ENCODE results near the gene SMIM32. TPM values are rescaled to one million over a fixed set of nuclear protein-coding genes. Genes with fewer than 3 reads are reported as not detected.

SMIM32 gene
- total RNA-seq, 1 donor from 2014 or later: not detected

DNA sequence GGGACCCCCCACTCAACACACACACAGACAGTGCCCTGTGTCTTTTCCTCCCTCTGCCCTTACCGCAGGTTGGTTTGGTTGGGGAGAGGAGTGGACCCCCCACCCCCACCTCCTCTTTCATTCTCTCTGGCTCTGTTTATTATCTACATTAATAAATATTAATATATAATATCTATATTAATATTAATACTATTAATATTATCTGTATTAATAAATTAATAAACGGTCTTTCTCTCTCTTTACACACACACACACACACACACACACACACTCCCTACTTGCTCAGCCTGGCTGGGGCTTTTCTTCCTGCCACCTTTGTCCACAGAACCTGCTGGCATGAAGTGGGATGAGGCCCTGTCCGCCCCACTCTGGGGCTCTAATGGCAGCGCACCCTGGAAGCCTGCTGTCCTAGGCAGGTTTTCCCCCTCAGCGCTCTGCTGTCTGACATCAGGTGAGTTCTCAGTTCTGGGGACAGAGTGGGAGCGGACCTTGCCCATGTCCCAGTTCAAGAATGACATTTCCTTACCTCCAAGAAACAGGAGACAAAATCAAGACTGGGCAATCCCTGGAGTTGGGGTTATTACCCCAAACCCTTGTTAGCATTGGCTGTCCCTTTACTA, 10.5 kb upstream of the SMIM32 start:
- peak; percentile 69 for DNase-seq (ENCODE audit: extremely low spot score, unreplicated experiment)
- Mint-ChIP-seq H3K4me3 (ENCODE audit: unreplicated experiment) (no peak overlapping the region), H3K9me3 (ENCODE audit: unreplicated experiment) (peaks cover 4% of the 10 kb centered on the region), H3K27ac (ENCODE audit: unreplicated experiment) (no peak overlapping the region), H3K27me3 (ENCODE audit: unreplicated experiment) (peaks cover 20% of the 10 kb centered on the region), H3K36me3 (ENCODE audit: unreplicated experiment) (no peaks in the 10 kb centered on the region), H3K4me1 (ENCODE audit: unreplicated experiment) (peaks cover 3% of the 10 kb centered on the region)
- TF ChIP-seq, protein P1, sequence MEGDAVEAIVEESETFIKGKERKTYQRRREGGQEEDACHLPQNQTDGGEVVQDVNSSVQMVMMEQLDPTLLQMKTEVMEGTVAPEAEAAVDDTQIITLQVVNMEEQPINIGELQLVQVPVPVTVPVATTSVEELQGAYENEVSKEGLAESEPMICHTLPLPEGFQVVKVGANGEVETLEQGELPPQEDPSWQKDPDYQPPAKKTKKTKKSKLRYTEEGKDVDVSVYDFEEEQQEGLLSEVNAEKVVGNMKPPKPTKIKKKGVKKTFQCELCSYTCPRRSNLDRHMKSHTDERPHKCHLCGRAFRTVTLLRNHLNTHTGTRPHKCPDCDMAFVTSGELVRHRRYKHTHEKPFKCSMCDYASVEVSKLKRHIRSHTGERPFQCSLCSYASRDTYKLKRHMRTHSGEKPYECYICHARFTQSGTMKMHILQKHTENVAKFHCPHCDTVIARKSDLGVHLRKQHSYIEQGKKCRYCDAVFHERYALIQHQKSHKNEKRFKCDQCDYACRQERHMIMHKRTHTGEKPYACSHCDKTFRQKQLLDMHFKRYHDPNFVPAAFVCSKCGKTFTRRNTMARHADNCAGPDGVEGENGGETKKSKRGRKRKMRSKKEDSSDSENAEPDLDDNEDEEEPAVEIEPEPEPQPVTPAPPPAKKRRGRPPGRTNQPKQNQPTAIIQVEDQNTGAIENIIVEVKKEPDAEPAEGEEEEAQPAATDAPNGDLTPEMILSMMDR (IDR thresholded peaks at IDR 0.05): no peak

DNA sequence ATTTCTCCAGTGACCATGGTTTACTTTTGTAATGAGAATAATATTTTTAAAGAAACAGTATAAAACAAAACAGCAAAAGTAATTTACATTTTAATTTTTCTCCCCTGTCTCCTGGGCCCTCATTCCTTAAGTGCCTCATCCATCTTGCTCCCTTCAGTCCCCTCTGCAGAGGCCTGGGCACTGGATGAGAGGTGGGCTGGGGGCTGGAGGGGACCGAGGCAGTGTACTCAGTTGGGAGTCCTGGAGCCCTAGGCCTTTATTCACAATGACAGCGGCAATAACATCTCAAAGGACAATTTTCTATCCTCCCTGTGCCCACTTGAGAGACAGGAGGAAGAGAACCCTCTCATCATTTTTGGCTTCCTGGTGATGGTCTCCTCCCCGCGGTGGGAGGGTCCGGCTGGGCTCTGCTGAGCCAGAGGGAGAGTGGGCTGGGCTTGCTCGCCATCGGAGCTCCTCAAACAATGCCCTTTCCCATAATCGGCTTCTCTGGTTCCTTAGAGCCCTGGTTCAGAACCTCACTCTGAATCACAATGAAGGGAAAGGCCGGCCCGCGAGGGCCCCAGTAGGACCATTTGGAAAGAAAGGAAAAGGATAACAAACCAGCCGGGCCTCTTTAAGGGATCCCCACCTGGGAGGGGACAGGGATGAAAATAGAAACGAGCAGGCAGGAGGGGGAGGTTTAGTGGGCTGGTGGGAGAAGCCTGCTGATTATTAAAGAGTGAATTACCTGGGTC, 9.7 kb upstream of the SMIM32 start:
- TF ChIP-seq, protein P1 (IDR thresholded peaks at IDR 0.05): no peak
- Mint-ChIP-seq H3K4me1 (ENCODE audit: unreplicated experiment) (peaks cover 3% of the 10 kb centered on the region), H3K4me3 (ENCODE audit: unreplicated experiment) (peak overlapping the region; percentile 46), H3K9me3 (ENCODE audit: unreplicated experiment) (peaks cover 4% of the 10 kb centered on the region), H3K27ac (ENCODE audit: unreplicated experiment) (no peak overlapping the region), H3K36me3 (ENCODE audit: unreplicated experiment) (no peaks in the 10 kb centered on the region), H3K27me3 (ENCODE audit: unreplicated experiment) (peaks cover 20% of the 10 kb centered on the region)
- peak; percentile 76 for DNase-seq (ENCODE audit: extremely low spot score, unreplicated experiment)

DNA sequence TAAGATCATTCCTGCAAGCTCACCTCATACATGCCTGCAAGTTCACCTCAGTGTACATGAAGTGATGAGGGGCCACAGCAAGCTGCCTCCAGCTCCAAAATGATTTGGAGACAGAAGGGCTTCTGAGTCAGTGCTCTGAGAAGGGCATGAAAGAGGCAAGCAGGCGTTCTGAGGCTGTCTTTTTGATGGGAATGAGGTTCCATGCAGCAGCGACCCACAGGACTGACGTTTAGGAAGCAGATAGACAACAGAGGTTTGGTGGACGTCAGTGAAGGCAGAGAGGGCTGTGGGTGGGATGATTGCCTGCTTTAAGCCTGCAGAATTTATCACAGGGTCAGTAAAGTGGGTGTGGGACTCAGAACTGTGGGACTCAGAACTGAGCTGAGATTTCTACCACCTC, 8.9 kb upstream of the SMIM32 start:
- TF ChIP-seq, protein P1 (IDR thresholded peaks at IDR 0.05): no peak
- H3K36me3 Mint-ChIP-seq (ENCODE audit: unreplicated experiment): no peaks in the 10 kb centered on the region
- peaks cover 3% of the 10 kb centered on the region for H3K4me1 Mint-ChIP-seq (ENCODE audit: unreplicated experiment)
- H3K27ac Mint-ChIP-seq (ENCODE audit: unreplicated experiment): no peak overlapping the region
- H3K9me3 Mint-ChIP-seq (ENCODE audit: unreplicated experiment): peaks cover 4% of the 10 kb centered on the region
- DNase-seq (ENCODE audit: extremely low spot score, unreplicated experiment): peak; percentile 69
- peaks cover 20% of the 10 kb centered on the region for H3K27me3 Mint-ChIP-seq (ENCODE audit: unreplicated experiment)
- H3K4me3 Mint-ChIP-seq (ENCODE audit: unreplicated experiment): no peak overlapping the region

DNA sequence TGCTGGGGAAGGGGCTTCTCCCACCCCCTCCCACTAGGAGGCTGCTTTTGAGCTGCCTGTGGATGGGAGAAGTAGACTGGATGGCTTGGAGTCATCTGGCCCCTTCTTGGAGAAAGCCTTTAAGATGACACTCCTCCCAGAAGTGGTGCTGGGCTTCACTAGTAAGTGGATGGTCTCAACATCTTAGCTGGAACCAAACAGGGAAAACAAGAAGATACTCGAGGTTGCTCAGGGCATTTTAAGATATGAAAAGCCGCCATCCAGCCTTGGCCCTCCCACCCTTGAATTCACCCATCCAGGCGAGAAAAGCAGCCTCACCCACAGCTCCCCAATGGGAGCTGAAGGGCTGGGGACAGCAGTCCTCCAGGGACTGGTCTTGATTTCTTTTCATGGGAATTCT, 7.8 kb upstream of the SMIM32 start:
- no peaks in the 10 kb centered on the region for H3K36me3 Mint-ChIP-seq (ENCODE audit: unreplicated experiment)
- H3K27ac Mint-ChIP-seq (ENCODE audit: unreplicated experiment): no peak overlapping the region
- H3K27me3 Mint-ChIP-seq (ENCODE audit: unreplicated experiment): peaks cover 20% of the 10 kb centered on the region
- TF ChIP-seq, protein P1 (IDR thresholded peaks at IDR 0.05): no peak
- H3K4me1 Mint-ChIP-seq (ENCODE audit: unreplicated experiment): peaks cover 3% of the 10 kb centered on the region
- H3K4me3 Mint-ChIP-seq (ENCODE audit: unreplicated experiment): no peak overlapping the region
- peaks cover 4% of the 10 kb centered on the region for H3K9me3 Mint-ChIP-seq (ENCODE audit: unreplicated experiment)
- DNase-seq (ENCODE audit: extremely low spot score, unreplicated experiment): peak; percentile 46

DNA sequence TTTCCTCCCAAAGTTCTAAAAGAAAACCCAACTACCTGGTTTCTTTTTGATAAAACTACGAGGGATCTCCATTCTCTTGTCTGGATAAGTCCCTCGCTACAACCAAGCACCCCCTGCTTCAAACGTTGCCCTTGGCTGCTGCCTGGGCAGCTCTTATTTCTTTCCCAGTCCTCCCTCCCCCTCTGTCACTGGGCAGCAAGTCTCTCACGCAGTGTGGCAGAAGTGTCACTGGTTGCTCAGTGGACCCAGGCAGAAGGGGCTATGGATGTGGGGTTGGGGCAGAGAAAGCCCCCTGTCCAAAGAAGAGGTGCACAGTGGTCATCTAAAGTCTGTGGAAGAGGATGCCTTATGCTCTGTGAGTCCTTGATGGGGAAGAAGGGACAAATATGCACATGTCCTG, 7.2 kb upstream of the SMIM32 start:
- peak; percentile 48 for DNase-seq (ENCODE audit: extremely low spot score, unreplicated experiment)

More for the DNA sequence above, 7.2 kb upstream of the SMIM32 start:
- Mint-ChIP-seq H3K36me3 (ENCODE audit: unreplicated experiment) (no peaks in the 10 kb centered on the region), H3K4me1 (ENCODE audit: unreplicated experiment) (peaks cover 3% of the 10 kb centered on the region), H3K4me3 (ENCODE audit: unreplicated experiment) (no peak overlapping the region), H3K27ac (ENCODE audit: unreplicated experiment) (no peak overlapping the region), H3K9me3 (ENCODE audit: unreplicated experiment) (no peaks in the 10 kb centered on the region), H3K27me3 (ENCODE audit: unreplicated experiment) (peaks cover 21% of the 10 kb centered on the region)
- TF ChIP-seq, protein P1 (IDR thresholded peaks at IDR 0.05): no peak

Measured in osteocyte (in vitro differentiated cells).